Measurements from ENCODE around the gene GLB1L3.

- no peak for TF ChIP-seq GATA2 (IDR thresholded peaks at IDR 0.05; ENCODE audit: low read depth, low read length)
- no peak for TF ChIP-seq GATA3 (IDR thresholded peaks at IDR 0.05; ENCODE audit: low read depth, low read length)
Observed at GRCh38 chr11:134338654-134339053, 62.5 kb downstream of the GLB1L3 start.
